ENCODE measurements around the gene RPGRIP1L. TPM values are rescaled to one million over a fixed set of nuclear protein-coding genes. Genes with fewer than 3 reads are reported as not detected.

RPGRIP1L gene
- total RNA-seq, 1 donor from 2014 or later: 1.7 TPM

DNA sequence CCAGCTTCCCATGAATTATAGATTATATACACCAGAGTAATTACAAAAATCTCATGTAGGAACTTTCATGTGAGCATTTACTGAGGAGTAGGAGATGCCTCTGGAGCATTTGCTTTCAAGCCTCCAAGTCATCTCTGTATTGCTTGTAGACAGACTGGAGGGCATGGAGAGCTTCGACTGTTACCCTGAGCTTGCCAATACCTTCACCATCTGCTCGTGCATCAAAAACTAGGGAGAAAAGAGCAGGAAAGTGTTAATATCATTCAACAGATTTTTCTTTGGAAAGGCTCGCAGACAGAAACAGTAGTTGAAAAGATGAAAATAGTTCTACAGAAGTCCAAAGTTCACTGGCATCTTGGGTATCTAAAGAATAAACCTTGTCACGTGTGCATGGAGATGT is 101.7 kb downstream of the RPGRIP1L start:
- no peak overlapping the region for H3K27ac ChIP-seq (replicated peaks)
- H3K27me3 ChIP-seq (ENCODE audit: low read depth): no peaks in the 10 kb centered on the region
- no peak for DNase-seq
- no peaks in the 10 kb centered on the region for H3K36me3 ChIP-seq
- intact Hi-C loops (cut with micrococcal nuclease): no loop called here
- TF ChIP-seq, protein P1, sequence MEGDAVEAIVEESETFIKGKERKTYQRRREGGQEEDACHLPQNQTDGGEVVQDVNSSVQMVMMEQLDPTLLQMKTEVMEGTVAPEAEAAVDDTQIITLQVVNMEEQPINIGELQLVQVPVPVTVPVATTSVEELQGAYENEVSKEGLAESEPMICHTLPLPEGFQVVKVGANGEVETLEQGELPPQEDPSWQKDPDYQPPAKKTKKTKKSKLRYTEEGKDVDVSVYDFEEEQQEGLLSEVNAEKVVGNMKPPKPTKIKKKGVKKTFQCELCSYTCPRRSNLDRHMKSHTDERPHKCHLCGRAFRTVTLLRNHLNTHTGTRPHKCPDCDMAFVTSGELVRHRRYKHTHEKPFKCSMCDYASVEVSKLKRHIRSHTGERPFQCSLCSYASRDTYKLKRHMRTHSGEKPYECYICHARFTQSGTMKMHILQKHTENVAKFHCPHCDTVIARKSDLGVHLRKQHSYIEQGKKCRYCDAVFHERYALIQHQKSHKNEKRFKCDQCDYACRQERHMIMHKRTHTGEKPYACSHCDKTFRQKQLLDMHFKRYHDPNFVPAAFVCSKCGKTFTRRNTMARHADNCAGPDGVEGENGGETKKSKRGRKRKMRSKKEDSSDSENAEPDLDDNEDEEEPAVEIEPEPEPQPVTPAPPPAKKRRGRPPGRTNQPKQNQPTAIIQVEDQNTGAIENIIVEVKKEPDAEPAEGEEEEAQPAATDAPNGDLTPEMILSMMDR (IDR thresholded peaks at IDR 0.05; ENCODE audit: borderline replicate concordance): no peak
- H3K9me3 ChIP-seq (replicated peaks): no peaks in the 10 kb centered on the region
- H3K4me3 ChIP-seq: no peak overlapping the region
- no peaks in the 10 kb centered on the region for H3K4me1 ChIP-seq

DNA sequence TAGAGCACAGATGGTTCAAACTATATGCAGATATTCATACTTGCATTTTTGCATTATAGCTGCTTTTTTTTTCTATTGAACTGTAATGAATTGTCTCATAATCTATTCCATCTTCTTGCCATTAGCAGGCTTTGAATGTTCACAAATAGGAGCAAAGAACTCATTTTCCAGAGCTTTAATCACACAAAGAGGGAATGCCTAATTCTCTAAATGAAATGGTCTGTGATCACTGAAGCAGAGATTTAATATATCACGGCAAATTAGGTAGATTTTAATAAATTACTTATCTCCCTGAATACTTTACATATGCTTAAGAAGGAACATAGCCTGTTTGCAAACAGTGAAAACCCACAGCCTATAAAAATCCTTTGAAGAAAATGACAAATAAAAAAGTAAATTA is 103.0 kb downstream of the RPGRIP1L start:
- no peaks in the 10 kb centered on the region for H3K27me3 ChIP-seq (ENCODE audit: low read depth)

DNA sequence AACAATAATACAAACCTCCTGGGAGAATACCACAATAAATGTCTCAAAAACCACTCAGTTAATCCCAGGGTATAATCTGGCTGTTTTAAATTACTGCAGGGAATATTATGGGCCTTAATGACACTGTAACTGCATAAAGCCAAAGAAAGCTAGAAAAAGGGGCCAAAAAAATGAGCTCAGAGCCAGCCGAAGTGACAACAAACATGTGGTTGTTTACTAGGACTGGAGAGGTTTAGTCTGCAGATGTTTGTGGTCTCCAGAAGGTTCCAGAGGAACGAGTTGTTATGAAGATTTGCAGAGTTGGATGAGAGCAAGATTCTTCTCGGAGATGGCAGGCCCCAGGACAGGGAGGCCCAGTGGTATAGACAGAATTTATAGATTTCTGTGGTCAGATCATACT is 103.5 kb downstream of the RPGRIP1L start:
- TF ChIP-seq, protein P1 (IDR thresholded peaks at IDR 0.05; ENCODE audit: borderline replicate concordance): no peak
- Histone ChIP-seq H3K36me3 (no peaks in the 10 kb centered on the region), H3K27me3 (ENCODE audit: low read depth) (no peaks in the 10 kb centered on the region), H3K27ac (replicated peaks) (no peak overlapping the region), H3K4me1 (no peaks in the 10 kb centered on the region), H3K9me3 (replicated peaks) (peaks cover 10% of the 10 kb centered on the region), H3K4me3 (no peak overlapping the region)
- intact Hi-C loops (cut with micrococcal nuclease): no loop called here
- no peak for DNase-seq

More for the DNA sequence above, 103.0 kb downstream of the RPGRIP1L start:
- Histone ChIP-seq H3K27ac (replicated peaks) (no peak overlapping the region), H3K9me3 (replicated peaks) (peaks cover 5% of the 10 kb centered on the region), H3K4me1 (no peaks in the 10 kb centered on the region), H3K4me3 (no peak overlapping the region), H3K36me3 (no peaks in the 10 kb centered on the region)
- intact Hi-C loops (cut with micrococcal nuclease): no loop called here
- TF ChIP-seq, protein P1 (IDR thresholded peaks at IDR 0.05; ENCODE audit: borderline replicate concordance): no peak
- DNase-seq: no peak

DNA sequence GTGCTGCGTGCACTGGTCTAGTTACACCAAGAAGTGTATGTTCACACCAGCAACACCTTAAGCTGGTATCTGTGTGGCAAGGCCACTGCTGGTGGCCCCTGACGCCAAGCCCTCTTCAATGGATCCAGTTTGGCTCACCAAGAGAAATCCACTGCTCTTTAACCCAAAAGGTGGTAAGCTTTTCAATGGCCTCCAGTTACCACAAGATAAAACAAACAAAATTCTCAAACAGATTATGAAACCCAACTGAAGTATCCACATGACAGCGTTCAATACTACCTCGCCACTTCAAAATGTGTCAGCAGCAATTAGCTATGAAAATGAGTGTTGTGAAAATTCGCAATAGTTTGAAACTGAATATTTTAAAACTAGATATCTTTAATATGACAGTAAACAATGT is 104.1 kb downstream of the RPGRIP1L start:
- Histone ChIP-seq H3K4me3 (no peak overlapping the region), H3K27ac (replicated peaks) (no peak overlapping the region), H3K36me3 (no peaks in the 10 kb centered on the region), H3K4me1 (no peaks in the 10 kb centered on the region), H3K27me3 (ENCODE audit: low read depth) (no peaks in the 10 kb centered on the region), H3K9me3 (replicated peaks) (peaks cover 16% of the 10 kb centered on the region)
- TF ChIP-seq, protein P1 (IDR thresholded peaks at IDR 0.05; ENCODE audit: borderline replicate concordance): no peak
- intact Hi-C loops (cut with micrococcal nuclease): no loop called here
- no peak for DNase-seq

DNA sequence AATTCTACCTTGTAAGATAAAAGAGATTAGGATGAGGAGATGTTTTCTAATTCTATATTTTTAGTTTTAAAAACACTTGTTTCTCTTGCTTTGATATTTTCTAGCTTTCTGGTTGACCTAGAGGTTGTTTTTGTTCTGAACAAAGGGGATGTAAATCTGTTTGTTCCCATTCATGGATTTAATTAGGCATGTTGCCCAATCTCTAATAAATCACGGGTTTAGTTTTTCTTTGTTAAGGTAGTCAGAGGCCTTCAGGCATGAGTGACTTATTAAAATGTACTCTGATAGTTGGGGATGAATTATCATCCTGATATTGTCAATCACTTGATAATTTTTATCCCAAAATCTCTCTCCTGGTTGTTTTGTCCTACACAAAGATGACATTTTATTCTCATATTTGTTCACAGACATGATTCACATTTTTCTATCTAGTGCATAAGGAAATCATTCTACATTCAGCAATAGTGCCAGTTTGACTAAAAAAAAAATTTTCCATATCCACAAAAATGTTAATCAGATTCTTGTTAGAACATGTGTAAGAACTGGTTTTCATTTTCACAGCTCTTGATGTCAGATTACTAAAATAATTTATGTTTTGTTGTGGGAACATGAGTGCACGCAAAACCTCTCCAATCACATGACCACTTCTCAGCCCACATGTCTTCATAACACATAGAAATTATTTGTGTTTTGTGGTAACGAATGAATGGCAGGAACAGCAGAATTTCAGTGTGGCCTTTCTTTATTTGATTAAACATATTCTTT is 105.0 kb downstream of the RPGRIP1L start:
- Histone ChIP-seq H3K4me1 (no peaks in the 10 kb centered on the region), H3K36me3 (no peaks in the 10 kb centered on the region), H3K27ac (replicated peaks) (no peak overlapping the region), H3K27me3 (ENCODE audit: low read depth) (no peaks in the 10 kb centered on the region), H3K4me3 (no peak overlapping the region), H3K9me3 (replicated peaks) (peaks cover 16% of the 10 kb centered on the region)
- TF ChIP-seq, protein P1 (IDR thresholded peaks at IDR 0.05; ENCODE audit: borderline replicate concordance): no peak
- intact Hi-C loops (cut with micrococcal nuclease): no loop called here
- DNase-seq: no peak
